SK-N-SH (cell line): ENCODE data around the gene SFXN5.

Source experiments
- EP300 ChIP-seq, 2 experiments: IDR thresholded peaks; 2 replicates each; pipeline versions ENCODE4 v1.4.0 to v1.6.1; 2012; ENCODE audit warnings: borderline replicate concordance in 1 of 2, low read depth in 1 of 2, low read length in 1 of 2
- SMC3 ChIP-seq: IDR thresholded peaks from 2 replicates; pipeline ENCODE4 v1.6.1; 2012; ENCODE audit warnings: low read depth, low read length, improper control_type of control experiment
- TAF1 ChIP-seq: IDR thresholded peaks from 2 replicates; pipeline ENCODE4 v1.6.1; 2012; ENCODE audit warnings: low read depth, mild to moderate bottlenecking, low read length, moderate library complexity, borderline replicate concordance
- TF ChIP-seq, protein P1 (sequence below): fragments of 200-600 bp; sonication (generic); IDR thresholded peaks from 2 replicates; pipeline ENCODE4 v1.6.1; 2017; ENCODE audit warnings: antibody characterized with exemption, mild to moderate bottlenecking, moderate library complexity

DNA sequence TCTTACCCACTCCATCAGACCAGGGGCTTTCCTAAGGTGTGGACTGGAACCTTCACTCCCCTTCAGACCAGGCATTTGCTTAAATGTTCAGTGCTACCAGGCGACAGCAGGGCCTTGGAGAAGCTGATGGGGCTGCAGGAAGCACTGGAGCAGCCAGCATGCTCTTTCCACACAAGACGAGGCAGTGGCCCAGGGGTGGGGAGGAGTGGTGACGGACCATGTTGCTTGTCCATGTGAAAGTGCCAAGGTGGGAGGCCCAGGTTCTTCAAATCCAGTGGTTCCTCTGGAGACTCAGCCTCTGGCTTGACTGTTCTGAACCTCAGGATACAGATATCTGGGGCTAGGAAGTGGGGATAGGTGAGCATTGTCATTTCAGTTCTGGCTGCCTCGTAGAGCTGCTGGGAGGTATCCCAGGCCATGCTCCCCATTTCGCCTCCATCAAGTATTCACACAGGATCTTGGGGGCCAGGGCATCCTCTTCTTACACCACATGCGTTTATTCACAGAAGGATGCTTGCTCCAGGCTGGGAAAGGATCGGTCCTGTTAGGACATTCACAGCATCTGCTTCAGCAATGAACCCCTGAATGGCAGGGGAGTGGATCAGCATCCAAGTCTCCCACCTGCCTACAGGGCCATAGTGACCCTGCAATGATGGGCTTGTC, 62.2 kb downstream of the SFXN5 start:
- TF ChIP-seq TAF1 = no peak
- TF ChIP-seq, protein P1, sequence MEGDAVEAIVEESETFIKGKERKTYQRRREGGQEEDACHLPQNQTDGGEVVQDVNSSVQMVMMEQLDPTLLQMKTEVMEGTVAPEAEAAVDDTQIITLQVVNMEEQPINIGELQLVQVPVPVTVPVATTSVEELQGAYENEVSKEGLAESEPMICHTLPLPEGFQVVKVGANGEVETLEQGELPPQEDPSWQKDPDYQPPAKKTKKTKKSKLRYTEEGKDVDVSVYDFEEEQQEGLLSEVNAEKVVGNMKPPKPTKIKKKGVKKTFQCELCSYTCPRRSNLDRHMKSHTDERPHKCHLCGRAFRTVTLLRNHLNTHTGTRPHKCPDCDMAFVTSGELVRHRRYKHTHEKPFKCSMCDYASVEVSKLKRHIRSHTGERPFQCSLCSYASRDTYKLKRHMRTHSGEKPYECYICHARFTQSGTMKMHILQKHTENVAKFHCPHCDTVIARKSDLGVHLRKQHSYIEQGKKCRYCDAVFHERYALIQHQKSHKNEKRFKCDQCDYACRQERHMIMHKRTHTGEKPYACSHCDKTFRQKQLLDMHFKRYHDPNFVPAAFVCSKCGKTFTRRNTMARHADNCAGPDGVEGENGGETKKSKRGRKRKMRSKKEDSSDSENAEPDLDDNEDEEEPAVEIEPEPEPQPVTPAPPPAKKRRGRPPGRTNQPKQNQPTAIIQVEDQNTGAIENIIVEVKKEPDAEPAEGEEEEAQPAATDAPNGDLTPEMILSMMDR = no peak
- TF ChIP-seq SMC3 = no peak
- no peak for TF ChIP-seq EP300 (IDR thresholded peaks at IDR 0.05; ENCODE audit: borderline replicate concordance in 1 of 2, low read depth in 1 of 2, low read length in 1 of 2)
